IPS DF 6.9 (cell line): ENCODE measurements around the gene PCID2.

Source experiments
- DNase-seq: peaks from one replicate; pipeline ENCODE4 v3.0.0-alpha.2; 2013; ENCODE audit warnings: low read depth, low spot score
- H3K27ac ChIP-seq: one replicate; pipeline ENCODE4 v1.5.1; 2013; ENCODE audit warnings: low read length, control low read depth
- H3K27me3 ChIP-seq: 2 replicates; pipeline ENCODE4 v1.6.1; 2013; ENCODE audit warnings: mild to moderate bottlenecking, low read length; ENCODE audit not compliant: control insufficient read depth, insufficient read depth
- H3K36me3 ChIP-seq: 2 replicates; pipeline ENCODE4 v1.6.1; 2013; ENCODE audit warnings: low read length; ENCODE audit not compliant: control insufficient read depth, insufficient read depth
- H3K4me1 ChIP-seq: 2 replicates; pipeline ENCODE4 v1.6.1; 2013; ENCODE audit warnings: low read length; ENCODE audit not compliant: control insufficient read depth, insufficient read depth
- H3K4me3 ChIP-seq: 2 replicates; pipeline ENCODE4 v1.5.1; 2013; ENCODE audit warnings: mild to moderate bottlenecking, low read length
- H3K9me3 ChIP-seq: 2 replicates; pipeline ENCODE4 v1.6.1; 2013; ENCODE audit warnings: low read length, inconsistent platforms; ENCODE audit not compliant: control insufficient read depth, insufficient read depth
- WGBS: extraction: QIAGEN DNeasy Blood & Tissue Kit; methylation state at CpG from one replicate; pipeline ENCODE4 v1.1.7; 2013; ENCODE audit warnings: mixed read lengths, missing lambda C conversion rate; ENCODE audit not compliant: insufficient read length, insufficient coverage; 5-methylcytosine and 5-hydroxymethylcytosine counted together

The PCID2 gene

DNA sequence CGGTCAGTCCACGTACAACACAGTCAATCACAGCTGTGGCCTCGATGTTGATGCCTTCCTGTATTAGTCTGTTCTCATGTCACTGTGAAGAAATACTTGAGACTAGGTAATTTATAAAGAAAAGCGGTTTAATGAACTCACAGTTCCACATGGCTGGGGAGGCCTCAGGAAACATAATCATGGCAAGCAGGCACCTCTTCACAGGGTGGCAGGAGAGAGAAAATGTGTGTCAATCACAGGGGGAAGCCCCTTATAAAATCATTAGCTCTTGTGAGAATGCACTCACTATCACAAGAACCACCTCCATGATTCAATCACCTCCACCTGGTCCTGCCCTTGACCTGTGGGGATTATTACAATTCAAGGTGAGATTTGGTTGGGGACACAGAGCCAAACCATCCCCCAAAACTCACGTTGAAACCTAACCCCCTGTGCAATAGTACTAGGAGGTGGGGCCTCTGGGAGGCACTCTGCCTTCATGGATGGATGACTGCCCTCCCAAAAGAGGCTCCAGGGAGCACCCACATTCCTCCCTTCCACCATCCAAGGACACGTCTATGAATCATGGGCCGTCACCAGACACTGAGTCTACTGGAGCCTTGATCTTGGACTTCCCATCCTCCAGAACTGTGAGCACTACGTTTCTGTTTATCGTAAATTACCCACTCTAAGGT lies 52.4 kb downstream of the PCID2 start:
- H3K36me3 ChIP-seq, result no peaks in the 10 kb centered on the region
- H3K9me3 ChIP-seq, result no peaks in the 10 kb centered on the region
- DNase-seq, result no peak
- no peak overlapping the region for H3K27ac ChIP-seq
- peaks cover 6% of the 10 kb centered on the region for H3K4me1 ChIP-seq
- H3K27me3 ChIP-seq, result peaks cover 2% of the 10 kb centered on the region; the same call in 1 of the 2 replicates
- no peak overlapping the region for H3K4me3 ChIP-seq
- WGBS, result no CpG with 5 or more reads among the region's 9 CpGs

DNA sequence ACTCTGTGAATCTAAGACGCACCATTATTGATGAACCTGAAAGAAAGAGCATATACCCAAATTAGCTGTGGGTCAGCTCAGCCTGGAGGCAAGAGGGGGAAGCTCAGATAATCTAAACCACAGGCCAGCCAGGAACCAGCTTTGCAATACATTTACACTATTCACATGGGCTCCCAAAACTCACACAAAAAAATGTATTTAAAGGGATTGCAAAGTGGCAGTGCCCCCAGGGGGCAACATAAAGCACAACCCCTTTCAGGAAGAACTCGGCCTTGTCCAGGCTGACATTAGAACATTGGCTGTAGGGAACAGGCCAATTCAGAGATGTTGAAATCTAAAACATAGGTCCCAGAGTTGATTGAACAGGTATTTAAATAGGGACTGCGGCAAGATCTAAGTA lies 53.3 kb downstream of the PCID2 start:
- DNase-seq, result no peak
- H3K4me1 ChIP-seq, result peaks cover 6% of the 10 kb centered on the region
- H3K4me3 ChIP-seq, result no peak overlapping the region
- no peaks in the 10 kb centered on the region for H3K36me3 ChIP-seq
- H3K27me3 ChIP-seq, result peaks cover 2% of the 10 kb centered on the region; the same call in 1 of the 2 replicates
- H3K9me3 ChIP-seq, result no peaks in the 10 kb centered on the region
- no peak overlapping the region for H3K27ac ChIP-seq
- no CpG with 5 or more reads among the region's 3 CpGs for WGBS

DNA sequence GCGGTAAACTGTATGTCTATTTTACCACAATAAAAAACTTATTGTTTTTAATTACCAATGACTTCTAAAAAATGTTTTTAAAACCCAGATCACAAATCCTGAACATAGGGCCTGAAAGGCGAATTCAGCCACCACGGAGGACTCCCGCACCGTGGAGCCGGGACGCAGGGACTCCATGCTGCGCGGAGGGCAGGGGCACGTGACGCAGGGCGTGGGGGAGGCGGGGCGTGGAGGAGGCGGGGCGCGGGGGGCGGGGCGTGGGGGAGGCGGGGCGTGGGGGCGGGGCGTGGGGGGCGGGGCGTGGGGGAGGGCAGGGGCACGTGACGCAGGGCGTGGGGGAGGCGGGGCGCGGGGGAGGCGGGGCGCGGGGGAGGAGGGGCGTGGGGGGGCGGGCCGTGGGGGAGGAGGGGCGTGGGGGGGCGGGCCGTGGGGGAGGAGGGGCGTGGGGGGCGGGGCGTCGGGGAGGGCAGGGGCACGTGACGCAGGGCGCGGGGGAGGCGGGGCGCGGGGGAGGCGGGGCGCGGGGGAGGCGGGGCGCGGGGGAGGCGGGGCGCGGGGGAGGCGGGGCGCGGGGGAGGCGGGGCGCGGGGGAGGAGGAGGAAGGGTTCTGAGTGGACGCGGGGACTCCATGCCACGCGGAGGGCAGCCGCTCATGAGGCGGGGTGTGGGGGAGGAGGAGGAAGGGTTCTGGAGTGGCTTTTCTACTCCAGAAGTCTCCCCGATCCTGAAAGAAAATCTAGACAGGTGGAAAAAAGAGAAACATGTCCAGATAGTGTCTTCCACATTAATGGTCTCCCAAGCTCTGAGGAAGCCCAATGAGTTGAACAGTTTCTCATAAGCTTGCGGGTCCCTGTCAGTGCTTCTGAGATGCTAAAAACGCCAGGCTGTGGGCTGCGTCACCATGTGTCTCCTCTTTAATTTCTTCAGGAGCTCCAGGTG lies 54.4 kb downstream of the PCID2 start:
- H3K9me3 ChIP-seq, result no peaks in the 10 kb centered on the region
- H3K27ac ChIP-seq, result no peak overlapping the region
- DNase-seq, result no peak
- H3K4me3 ChIP-seq, result peak overlapping the region; percentile 19; the same call in 1 of the 2 replicates
- no peaks in the 10 kb centered on the region for H3K36me3 ChIP-seq
- peaks cover 6% of the 10 kb centered on the region for H3K4me1 ChIP-seq
- WGBS, result no CpG with 5 or more reads among the region's 76 CpGs
- peaks cover 2% of the 10 kb centered on the region; the same call in 1 of the 2 replicates for H3K27me3 ChIP-seq

DNA sequence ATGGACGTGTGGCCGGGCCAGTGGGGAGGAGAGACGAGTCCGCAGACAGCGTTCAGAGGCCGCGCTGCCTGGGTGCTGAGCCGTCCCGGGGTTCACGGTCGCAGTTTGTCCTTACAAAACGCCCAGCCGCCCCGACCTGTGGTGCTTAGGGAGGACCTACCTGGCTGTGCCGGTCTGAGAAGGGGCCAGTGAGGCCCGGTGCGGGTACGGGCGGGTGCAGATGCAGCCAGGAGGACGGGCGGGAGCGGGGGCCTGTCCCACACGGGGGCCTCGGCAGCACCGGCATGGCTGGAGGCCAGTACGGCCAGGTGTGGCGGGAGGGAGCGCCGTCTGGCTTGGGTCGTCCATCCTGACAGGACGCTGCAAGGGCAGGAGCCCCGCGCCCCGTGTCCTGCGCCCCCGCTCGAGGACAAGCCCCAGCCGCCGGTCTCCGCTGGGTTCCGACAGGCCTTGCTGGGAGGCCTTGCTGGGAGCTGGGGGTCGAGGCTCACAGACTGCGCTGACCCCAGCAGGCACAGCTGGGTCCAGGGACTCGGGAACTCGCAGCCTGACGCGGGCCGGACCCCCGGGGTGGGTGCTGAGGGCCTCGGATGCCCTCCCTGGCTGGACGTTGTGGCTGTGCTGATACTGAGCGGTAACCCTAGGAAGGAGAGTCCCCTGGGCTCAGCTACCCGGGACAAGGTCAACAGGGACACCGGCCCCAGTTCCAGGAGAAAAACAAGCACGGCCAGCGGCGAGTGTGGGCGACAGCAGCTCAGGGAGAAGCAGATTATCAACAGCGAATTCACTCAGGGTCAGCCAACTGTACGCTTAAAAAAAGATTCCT lies 55.3 kb downstream of the PCID2 start:
- no peaks in the 10 kb centered on the region for H3K36me3 ChIP-seq
- peaks cover 3% of the 10 kb centered on the region; the same call in 1 of the 2 replicates for H3K4me1 ChIP-seq
- H3K27ac ChIP-seq, result no peak overlapping the region
- no peaks in the 10 kb centered on the region for H3K9me3 ChIP-seq
- no CpG with 5 or more reads among the region's 60 CpGs for WGBS
- H3K4me3 ChIP-seq, result peak overlapping the region; percentile 15; the same call in 1 of the 2 replicates
- H3K27me3 ChIP-seq, result peaks cover 2% of the 10 kb centered on the region; the same call in 1 of the 2 replicates
- no peak for DNase-seq

DNA sequence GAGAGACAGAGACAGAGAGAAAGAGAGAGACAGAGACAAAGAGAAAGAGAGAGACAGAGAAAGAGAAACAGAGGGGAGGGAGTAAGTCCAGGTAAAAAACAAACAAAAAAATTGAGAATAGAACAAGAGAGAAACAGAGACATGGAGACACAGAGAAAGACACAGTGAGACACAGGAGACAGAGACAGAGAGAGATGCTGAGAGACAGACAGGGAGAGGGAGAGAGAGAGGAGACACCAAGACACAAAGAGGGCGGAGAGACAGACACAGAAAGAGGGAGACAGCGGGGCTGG lies 55.8 kb downstream of the PCID2 start:
- H3K4me1 ChIP-seq, result peaks cover 3% of the 10 kb centered on the region; the same call in 1 of the 2 replicates

DNA sequence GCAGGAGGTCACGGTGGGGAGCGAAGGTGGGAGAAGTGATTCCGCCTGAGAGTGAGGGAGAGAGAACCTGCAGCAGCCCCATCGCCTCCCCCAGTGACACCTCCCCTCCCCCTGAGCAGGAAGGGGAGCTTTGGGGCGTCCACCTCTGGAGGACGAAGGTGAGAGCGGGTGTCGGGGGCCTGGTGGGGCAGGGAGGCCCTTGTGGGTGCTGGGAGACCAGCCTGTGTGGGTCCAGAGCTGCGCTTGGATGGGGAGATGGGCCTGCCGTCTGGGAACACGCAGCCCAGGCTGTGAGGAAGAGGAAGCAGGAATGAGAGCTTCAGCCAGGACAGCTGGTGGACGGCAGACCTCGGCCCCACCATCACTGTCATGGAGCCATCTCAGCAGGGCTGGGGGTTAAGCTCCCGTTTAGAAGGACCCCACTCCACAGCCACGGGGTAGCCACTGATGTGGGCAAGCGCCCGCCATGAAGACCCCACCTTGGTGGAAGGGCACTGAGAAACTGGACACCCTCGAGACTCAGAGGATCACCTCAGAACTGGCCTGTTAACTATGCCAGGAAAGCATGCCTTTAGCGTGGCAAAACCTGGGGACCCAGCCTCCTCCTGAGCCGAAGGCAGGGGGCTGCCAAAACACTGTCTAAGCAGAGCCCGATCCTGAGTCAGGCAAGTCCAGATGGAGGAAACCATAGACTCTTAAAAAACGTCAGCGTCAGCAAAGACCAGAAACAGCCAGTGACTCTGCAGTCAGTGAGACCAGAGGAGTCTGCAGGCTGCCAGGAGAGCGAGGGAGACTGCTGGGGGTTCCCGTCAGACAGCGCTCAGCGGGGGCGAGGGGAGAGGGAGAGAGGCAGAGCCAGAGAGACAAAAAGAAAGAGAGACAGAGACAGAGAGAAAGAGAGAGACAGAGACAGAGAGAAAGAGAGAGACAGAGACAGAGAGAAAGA lies 56.5 kb downstream of the PCID2 start:
- peaks cover 2% of the 10 kb centered on the region; the same call in 1 of the 2 replicates for H3K27me3 ChIP-seq
- H3K36me3 ChIP-seq, result no peaks in the 10 kb centered on the region
- no peak overlapping the region for H3K27ac ChIP-seq
- H3K9me3 ChIP-seq, result no peaks in the 10 kb centered on the region
- no peak for DNase-seq
- H3K4me1 ChIP-seq, result peaks cover 3% of the 10 kb centered on the region; the same call in 1 of the 2 replicates
- H3K4me3 ChIP-seq, result no peak overlapping the region
- no CpG with 5 or more reads among the region's 28 CpGs for WGBS

More for the DNA sequence above, 55.8 kb downstream of the PCID2 start:
- no CpG with 5 or more reads among the region's 2 CpGs for WGBS
- Histone ChIP-seq H3K4me3 (peak overlapping the region; percentile 15; the same call in 1 of the 2 replicates), H3K27ac (no peak overlapping the region), H3K36me3 (no peaks in the 10 kb centered on the region), H3K9me3 (no peaks in the 10 kb centered on the region), H3K27me3 (peaks cover 2% of the 10 kb centered on the region; the same call in 1 of the 2 replicates)
- no peak for DNase-seq

DNA sequence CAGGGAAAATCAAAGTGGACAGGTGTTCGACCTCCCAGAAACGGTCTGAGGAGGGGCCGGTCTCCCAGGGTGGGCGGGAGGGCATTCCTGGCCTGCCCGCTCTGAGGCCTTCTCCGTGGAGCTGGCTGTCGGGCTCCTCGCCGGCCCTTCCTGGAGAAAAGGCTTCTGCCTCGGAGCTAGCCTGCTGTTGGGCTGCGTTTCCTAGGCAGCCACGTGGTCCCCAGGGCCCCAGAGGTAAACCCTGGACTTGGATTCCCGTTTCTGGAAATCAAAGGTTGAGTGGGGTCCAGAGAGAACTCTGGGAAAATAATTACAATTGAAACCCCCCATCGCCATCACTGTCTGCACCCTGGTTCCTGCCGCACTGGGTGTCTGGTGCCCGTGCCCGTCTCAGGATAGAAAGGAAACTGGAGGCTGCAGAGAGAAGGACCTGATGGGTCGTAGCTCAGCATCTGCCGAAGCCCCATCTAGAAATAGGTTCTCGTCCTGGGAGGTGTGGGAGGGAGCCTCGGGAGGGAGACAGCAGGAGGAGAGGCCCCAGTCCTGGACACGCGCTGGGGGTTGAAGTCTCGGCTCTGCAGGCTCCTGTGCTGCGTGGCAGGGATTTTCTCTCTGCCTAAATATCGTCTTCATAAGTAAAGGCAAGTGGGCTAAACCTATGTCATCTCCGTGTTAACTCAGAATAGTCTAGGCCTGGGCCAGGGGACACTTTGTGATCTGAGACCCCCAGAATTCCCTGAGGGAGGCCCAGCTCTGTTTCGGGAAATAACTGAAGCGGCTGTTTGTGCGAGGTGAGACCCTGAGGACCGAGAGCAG lies 57.7 kb downstream of the PCID2 start:
- no CpG with 5 or more reads among the region's 31 CpGs for WGBS
- H3K27me3 ChIP-seq, result peaks cover 2% of the 10 kb centered on the region; the same call in 1 of the 2 replicates

DNA sequence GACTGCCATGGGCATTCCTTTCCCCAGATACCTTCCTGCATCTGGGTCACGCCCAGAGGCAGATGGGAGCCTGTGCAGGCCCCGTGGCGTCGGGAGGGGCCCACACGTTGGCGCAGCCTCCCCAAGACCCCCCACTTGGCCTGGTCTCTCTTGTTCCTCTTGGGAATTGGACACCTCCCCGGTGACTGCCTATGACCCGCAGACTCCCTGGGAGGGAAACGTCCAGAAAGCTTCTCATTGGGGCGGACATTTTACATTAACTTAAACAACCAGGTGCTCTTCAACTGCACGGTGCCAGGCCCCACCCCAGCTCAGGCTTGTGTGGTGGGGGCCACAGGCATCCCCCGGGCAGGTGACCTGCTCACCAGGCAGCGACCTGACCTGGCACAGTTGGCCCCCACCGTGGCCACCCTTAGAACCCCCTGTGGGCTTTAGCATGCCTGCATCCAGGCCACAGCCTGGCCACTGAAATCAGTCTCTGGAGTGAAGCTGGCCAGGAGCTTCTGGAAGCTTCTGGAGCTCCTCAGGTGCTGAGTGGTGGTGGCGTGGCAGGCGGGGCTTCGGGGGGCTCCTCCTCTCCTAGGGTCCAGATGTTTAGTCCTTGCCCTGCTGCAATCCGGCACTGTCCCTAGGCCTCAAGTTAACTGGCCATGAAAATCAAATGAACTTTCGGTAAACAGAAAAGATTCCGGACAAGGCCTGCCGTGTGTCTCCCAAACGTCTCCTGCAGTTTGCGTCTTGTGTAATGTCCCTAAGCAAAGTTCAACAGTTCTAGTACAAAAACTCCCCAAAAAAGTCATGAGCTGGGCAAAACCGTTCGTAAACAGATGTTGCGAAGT lies 58.5 kb downstream of the PCID2 start:
- H3K4me3 ChIP-seq, result no peak overlapping the region
- no peak overlapping the region for H3K27ac ChIP-seq

More for the DNA sequence above, 57.7 kb downstream of the PCID2 start:
- no peak overlapping the region for H3K4me3 ChIP-seq
- no peak for DNase-seq
- no peaks in the 10 kb centered on the region for H3K9me3 ChIP-seq
- H3K4me1 ChIP-seq, result peaks cover 3% of the 10 kb centered on the region; the same call in 1 of the 2 replicates
- no peaks in the 10 kb centered on the region for H3K36me3 ChIP-seq
- no peak overlapping the region for H3K27ac ChIP-seq

More for the DNA sequence above, 58.5 kb downstream of the PCID2 start:
- Histone ChIP-seq H3K4me1 (peaks cover 3% of the 10 kb centered on the region; the same call in 1 of the 2 replicates), H3K9me3 (no peaks in the 10 kb centered on the region), H3K27me3 (peaks cover 2% of the 10 kb centered on the region; the same call in 1 of the 2 replicates), H3K36me3 (no peaks in the 10 kb centered on the region)
- no peak for DNase-seq
- no CpG with 5 or more reads among the region's 26 CpGs for WGBS
